ENCODE data around the gene ZNF316.

DNA sequence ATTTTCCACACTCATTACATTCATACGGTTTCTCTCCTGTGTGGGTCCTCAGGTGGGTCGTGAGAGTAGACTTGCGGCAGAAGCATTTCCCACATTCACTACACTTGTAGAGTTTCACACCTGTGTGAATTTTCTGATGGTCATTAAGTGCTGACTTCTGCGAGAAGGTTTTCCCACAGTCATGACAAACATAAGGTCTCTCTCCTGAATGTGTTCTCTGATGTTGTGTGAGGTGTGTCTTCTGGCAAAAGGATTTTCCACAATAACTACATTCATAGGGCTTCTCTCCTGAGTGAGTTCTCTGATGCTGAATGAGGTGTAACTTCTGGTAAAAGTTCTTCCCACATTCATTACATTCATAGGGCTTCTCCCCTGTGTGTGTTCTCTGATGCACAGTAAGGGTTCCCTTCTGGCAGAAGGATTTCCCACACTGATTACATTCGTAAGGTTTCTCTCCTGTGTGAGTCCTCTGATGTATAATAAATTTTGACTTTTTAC is 54.5 kb downstream of the ZNF316 start:
- TF ChIP-seq POLR2A (IDR thresholded peaks at IDR 0.05; ENCODE audit: low read depth, low read length) (no peak), TCF12 (IDR thresholded peaks at IDR 0.05; ENCODE audit: low read depth, low read length) (no peak), MEF2B (IDR thresholded peaks at IDR 0.05; ENCODE audit: partially characterized antibody, poor library complexity, severe bottlenecking) (no peak), YY1 (IDR thresholded peaks at IDR 0.05; ENCODE audit: low read depth, low read length) (no peak), CEBPB (IDR thresholded peaks at IDR 0.05; ENCODE audit: borderline replicate concordance in 1 of 2, low read depth in 2 of 2, low read length in 2 of 2) (no peak)
- TF ChIP-seq, protein P1, sequence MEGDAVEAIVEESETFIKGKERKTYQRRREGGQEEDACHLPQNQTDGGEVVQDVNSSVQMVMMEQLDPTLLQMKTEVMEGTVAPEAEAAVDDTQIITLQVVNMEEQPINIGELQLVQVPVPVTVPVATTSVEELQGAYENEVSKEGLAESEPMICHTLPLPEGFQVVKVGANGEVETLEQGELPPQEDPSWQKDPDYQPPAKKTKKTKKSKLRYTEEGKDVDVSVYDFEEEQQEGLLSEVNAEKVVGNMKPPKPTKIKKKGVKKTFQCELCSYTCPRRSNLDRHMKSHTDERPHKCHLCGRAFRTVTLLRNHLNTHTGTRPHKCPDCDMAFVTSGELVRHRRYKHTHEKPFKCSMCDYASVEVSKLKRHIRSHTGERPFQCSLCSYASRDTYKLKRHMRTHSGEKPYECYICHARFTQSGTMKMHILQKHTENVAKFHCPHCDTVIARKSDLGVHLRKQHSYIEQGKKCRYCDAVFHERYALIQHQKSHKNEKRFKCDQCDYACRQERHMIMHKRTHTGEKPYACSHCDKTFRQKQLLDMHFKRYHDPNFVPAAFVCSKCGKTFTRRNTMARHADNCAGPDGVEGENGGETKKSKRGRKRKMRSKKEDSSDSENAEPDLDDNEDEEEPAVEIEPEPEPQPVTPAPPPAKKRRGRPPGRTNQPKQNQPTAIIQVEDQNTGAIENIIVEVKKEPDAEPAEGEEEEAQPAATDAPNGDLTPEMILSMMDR (IDR thresholded peaks at IDR 0.05 in 2 of 3, conservative IDR thresholded peaks at IDR 0.05 in 1 of 3; ENCODE audit: control insufficient read depth in 2 of 3, extremely low read depth in 1 of 3, insufficient read depth in 1 of 3, low read depth in 3 of 3, low read length in 3 of 3), result no peak
